ENCODE data around the gene KRTAP5-3. TPM values are rescaled to one million over a fixed set of nuclear protein-coding genes. Genes with fewer than 3 reads are reported as not detected.

Gene KRTAP5-3
- total RNA-seq, 1 experiment from 2014 or later: not detected

DNA sequence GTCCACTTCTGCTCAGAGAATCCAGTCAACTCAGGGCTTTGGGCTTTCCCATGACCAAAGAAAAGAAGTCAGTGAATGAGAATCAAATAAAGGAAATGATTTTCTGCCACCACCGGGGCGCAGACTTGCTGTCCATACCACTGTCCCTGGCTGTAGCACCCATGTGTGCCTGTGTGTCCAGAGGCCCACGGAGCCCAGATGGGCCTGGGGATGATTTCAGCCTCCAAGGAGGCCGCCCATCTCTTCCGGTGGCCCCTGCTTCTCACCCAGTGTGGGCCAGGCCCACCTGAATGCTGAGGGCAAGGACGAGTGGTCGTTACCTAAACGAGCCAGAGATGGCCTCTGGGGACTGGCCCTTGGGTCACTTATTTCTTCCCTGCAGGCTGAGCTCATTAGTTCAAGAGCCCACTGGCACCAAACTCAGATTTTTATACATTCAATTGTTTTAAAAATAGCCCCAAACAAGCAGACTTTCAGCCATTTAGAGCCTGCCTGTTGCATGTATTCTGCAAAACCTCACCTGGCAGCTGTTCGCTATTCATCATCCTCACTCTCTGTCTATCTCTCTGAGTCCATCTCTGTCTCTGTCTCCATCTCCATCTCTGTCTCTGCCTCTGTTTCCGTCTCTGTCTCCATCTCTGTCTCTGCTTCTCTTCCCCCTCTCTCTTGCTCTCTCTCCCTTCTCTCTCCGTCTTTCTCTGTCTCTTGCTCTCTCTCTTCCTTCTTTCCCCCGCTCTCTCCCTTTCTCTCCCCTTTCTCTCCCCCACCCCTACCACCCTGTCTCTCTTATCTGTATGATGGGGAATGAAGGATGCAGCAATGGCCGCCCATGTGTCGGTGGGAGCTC lies 45.5 kb upstream of the KRTAP5-3 start:
- Mint-ChIP-seq H3K27me3 (ENCODE audit: low read depth) (peaks cover 42% of the 10 kb centered on the region), H3K9me3 (no peaks in the 10 kb centered on the region), H3K36me3 (ENCODE audit: insufficient read depth in 1 of 3, low read depth in 3 of 3) (no peaks in the 10 kb centered on the region), H3K4me1 (peaks cover 4 to 9% of the 10 kb centered on the region in 2 experiments; a peak in 3 of 4 replicates), H3K27ac (no peak overlapping the region; a peak in 1 of 7 replicates), H3K4me3 (no peak overlapping the region)
- H3K23ac ChIP-seq (ENCODE audit: insufficient read length, low read depth, low read length): no peak overlapping the region
- H3K9me3 ChIP-seq (ENCODE audit: control insufficient read depth, low read depth, low read length): no peaks in the 10 kb centered on the region
- H4K8ac ChIP-seq (replicated peaks; ENCODE audit: insufficient read length, low read depth, low read length): no peak overlapping the region
- no peak for DNase-seq
- H3K14ac ChIP-seq (ENCODE audit: insufficient read depth, low read length): no peak overlapping the region
- no peak overlapping the region for H2BK5ac ChIP-seq (ENCODE audit: insufficient read length, low read length)
- no peaks in the 10 kb centered on the region for H3K4me1 ChIP-seq (ENCODE audit: insufficient read depth, low read length)
- no peak overlapping the region for H4K91ac ChIP-seq (ENCODE audit: insufficient read length, low read depth, low read length)
- H3K79me2 ChIP-seq (ENCODE audit: insufficient read depth, low read length): no peaks in the 10 kb centered on the region
- no peaks in the 10 kb centered on the region; the same call in 1 of the 2 replicates for H3K27me3 ChIP-seq (ENCODE audit: insufficient read depth, low read length)
- no peak overlapping the region for H2AK5ac ChIP-seq (ENCODE audit: insufficient read length, low read length)
- no peak overlapping the region for H3K56ac ChIP-seq (ENCODE audit: insufficient read length, low read depth, low read length)
- no peak overlapping the region for H2BK15ac ChIP-seq (ENCODE audit: low read depth, low read length)
- H2AFZ ChIP-seq (ENCODE audit: low read length): no peak overlapping the region
- H4K5ac ChIP-seq (ENCODE audit: insufficient read length, low read depth, low read length): no peak overlapping the region
- H4K20me1 ChIP-seq (ENCODE audit: control insufficient read depth, insufficient read depth, insufficient read length): no peaks in the 10 kb centered on the region
- H3K27ac ChIP-seq (ENCODE audit: insufficient read length, low read depth, low read length): no peak overlapping the region
- no peak overlapping the region for H2BK12ac ChIP-seq (ENCODE audit: insufficient read length, low read depth, low read length)
- TF ChIP-seq, protein P1, sequence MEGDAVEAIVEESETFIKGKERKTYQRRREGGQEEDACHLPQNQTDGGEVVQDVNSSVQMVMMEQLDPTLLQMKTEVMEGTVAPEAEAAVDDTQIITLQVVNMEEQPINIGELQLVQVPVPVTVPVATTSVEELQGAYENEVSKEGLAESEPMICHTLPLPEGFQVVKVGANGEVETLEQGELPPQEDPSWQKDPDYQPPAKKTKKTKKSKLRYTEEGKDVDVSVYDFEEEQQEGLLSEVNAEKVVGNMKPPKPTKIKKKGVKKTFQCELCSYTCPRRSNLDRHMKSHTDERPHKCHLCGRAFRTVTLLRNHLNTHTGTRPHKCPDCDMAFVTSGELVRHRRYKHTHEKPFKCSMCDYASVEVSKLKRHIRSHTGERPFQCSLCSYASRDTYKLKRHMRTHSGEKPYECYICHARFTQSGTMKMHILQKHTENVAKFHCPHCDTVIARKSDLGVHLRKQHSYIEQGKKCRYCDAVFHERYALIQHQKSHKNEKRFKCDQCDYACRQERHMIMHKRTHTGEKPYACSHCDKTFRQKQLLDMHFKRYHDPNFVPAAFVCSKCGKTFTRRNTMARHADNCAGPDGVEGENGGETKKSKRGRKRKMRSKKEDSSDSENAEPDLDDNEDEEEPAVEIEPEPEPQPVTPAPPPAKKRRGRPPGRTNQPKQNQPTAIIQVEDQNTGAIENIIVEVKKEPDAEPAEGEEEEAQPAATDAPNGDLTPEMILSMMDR (conservative IDR thresholded peaks at IDR 0.05): no peak
- no peak overlapping the region for H3K4ac ChIP-seq (ENCODE audit: low read depth, low read length)
- no peak overlapping the region for H2BK20ac ChIP-seq (ENCODE audit: low read depth, low read length, poor library complexity, severe bottlenecking)
- H3K4me2 ChIP-seq (ENCODE audit: insufficient read depth, insufficient read length, low read length): no peak overlapping the region
- no peaks in the 10 kb centered on the region for H3K23me2 ChIP-seq (ENCODE audit: insufficient read length, low read depth, low read length, poor library complexity, severe bottlenecking)
- no peak overlapping the region for H2BK120ac ChIP-seq (ENCODE audit: low read depth, low read length, poor library complexity, severe bottlenecking)
- no peak overlapping the region for H3K18ac ChIP-seq (ENCODE audit: insufficient read length, low read depth, low read length)
- WGBS (ENCODE audit: extremely low coverage, insufficient read length, low lambda C conversion rate): no CpG with 5 or more reads among the region's 14 CpGs
- no peaks in the 10 kb centered on the region for H3K79me1 ChIP-seq (ENCODE audit: insufficient read depth, low read depth, low read length, poor library complexity, severe bottlenecking)
- H3T11ph ChIP-seq (ENCODE audit: low read length): no peak overlapping the region
- no peak overlapping the region for H3K9ac ChIP-seq (ENCODE audit: extremely low read depth, insufficient read length, low read length)
